HFF-Myc (cell line): ENCODE results near the gene RPL28.

ENCODE experiments used
- DNase-seq: peaks from one replicate; pipeline ENCODE4 v3.0.0-alpha.2; 2011; ENCODE audit warnings: low read depth; ENCODE audit errors: extremely low read depth
- H3K4me3 ChIP-seq: replicated peaks from 2 replicates; pipeline ENCODE4 v1.5.1; 2011; ENCODE audit warnings: low read depth, mild to moderate bottlenecking, control low read depth, low read length
- TF ChIP-seq, protein P1 (sequence below): IDR thresholded peaks from 2 replicates; pipeline ENCODE4 v1.5.1; 2012; ENCODE audit warnings: mild to moderate bottlenecking, low read depth, low read length, control low read depth; ENCODE audit errors: missing control alignments

Gene RPL28

DNA sequence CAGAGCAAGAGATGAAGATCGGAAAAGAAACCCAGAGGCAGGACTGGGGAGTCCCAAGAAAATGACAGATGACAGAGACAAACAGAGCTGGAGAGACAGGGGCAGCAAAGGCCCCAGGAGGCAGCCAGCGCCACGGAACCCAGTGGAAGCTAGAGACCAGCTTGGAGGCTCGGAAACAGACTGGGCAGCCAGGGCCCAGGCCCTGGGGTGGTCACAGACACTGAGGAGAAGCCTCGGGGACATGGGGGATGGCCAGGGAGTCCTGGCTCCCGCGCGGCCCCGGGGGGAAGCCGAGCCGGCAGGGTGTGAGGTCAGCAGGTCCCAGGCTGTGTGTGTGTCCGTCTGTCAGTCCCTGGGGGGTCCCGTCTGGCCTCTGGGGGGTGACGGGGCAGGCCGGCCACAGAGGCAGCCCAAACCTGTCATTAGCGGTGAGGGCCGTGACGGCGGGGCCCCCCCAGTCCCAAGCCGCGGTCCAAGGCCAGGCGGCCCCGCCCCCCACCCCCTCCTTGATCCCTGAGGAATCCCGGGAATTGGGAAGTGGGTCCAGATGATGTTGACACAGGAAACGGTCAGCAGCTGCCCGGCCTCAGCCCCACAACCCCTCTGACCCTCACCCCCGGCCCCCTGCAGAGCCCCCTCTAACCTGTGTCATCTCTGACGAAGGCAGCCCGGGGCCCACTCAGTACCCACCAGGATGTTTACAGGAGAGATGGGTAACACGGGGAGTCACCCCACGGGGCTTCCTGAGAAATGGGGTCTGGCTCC lies 11.6 kb upstream of the RPL28 start:
- no peak for DNase-seq
- TF ChIP-seq, protein P1, sequence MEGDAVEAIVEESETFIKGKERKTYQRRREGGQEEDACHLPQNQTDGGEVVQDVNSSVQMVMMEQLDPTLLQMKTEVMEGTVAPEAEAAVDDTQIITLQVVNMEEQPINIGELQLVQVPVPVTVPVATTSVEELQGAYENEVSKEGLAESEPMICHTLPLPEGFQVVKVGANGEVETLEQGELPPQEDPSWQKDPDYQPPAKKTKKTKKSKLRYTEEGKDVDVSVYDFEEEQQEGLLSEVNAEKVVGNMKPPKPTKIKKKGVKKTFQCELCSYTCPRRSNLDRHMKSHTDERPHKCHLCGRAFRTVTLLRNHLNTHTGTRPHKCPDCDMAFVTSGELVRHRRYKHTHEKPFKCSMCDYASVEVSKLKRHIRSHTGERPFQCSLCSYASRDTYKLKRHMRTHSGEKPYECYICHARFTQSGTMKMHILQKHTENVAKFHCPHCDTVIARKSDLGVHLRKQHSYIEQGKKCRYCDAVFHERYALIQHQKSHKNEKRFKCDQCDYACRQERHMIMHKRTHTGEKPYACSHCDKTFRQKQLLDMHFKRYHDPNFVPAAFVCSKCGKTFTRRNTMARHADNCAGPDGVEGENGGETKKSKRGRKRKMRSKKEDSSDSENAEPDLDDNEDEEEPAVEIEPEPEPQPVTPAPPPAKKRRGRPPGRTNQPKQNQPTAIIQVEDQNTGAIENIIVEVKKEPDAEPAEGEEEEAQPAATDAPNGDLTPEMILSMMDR: no peak
- H3K4me3 ChIP-seq: no peak overlapping the region

DNA sequence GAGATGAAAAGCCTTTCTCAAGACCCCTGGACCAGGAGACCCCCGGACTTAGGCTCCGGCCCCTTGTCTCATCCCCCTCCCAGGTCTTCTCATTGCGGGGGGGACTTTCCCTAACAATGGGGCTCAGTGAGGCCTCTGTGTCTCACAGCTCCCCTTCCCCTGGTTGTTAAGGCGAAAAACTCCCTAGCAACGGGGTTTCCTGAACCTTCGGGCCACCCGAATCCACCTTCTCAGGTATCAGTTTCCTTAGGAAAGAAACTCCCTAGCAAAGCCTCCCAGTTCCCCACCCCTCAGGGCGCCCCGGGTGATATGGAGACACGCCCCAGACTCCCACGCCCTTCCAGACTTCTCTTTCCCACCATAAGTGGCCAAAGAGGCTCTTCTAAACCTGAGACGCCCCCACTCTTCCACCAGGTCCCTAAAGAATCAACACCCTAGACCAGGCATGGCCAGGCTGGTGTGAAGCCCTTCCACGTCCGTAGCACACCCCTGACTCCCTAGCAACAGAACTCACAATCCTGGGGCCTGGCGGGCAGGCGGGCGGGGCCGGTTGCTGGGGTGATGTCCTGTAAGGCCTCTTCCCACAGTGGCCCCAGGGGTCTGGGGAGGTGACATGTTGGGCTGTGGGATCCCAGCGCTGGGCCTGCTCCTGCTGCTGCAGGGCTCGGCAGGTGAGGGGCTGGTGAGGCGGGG lies 9.3 kb upstream of the RPL28 start, which contains the start of gene TMEM190:
TMEM190 (plus strand) TSS at position 586 of the 693 bp plus-strand sequence; CDS start at position 614, 28 bp downstream.
- no peak for DNase-seq
- TF ChIP-seq, protein P1: no peak
- no peak within 1 kb of the TSS for H3K4me3 ChIP-seq

DNA sequence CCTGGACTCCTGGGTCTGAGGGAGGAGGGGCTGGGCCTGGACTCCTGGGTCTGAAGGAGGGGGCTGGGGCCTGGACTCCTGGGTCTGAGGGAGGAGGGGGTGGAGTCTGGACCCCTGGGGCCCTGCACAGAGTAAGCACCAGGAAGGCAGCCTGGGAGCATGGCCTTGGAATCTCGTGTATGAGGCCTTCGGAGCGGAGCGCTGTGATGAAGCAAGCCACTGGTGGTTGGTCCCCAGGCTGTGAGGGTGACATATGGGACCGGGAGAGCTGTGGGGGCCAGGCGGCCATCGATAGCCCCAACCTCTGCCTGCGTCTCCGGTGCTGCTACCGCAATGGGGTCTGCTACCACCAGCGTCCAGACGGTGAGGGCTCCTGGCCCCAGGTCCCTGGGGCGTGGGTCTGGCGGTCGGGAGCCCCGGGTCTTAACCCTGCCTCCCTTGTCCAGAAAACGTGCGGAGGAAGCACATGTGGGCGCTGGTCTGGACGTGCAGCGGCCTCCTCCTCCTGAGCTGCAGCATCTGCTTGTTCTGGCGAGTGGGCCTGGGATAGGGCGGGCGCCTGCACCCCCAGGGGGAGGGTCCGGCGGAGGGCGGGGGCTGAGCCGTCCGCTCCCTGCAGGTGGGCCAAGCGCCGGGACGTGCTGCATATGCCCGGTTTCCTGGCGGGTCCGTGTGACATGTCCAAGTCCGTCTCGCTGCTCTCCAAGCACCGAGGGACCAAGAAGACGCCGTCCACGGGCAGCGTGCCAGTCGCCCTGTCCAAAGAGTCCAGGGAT lies 8.2 kb upstream of the RPL28 start:
- H3K4me3 ChIP-seq: no peak overlapping the region
- TF ChIP-seq, protein P1: no peak
- no peak for DNase-seq

DNA sequence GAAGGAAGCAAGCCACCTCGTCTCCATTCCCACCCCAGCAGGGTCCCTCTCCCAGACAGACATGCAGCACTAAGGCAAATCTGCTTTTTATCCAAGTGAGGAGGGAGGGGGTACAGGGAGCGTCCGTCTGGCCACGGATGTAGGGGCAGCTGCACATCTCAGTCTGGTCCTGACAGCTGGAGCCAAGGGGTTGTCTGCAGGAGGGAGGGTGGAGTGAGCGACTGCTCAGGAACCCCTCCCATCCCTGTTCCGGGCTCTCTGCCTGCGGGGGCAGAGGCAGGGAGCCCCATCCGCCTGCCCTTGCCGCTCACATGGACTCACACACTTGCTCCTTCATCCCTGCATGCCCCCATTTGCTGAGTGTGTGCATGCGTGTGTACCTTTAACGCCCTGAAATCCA lies 6.6 kb upstream of the RPL28 start:
- TF ChIP-seq, protein P1: no peak
- H3K4me3 ChIP-seq: no peak overlapping the region
- DNase-seq: no peak

DNA sequence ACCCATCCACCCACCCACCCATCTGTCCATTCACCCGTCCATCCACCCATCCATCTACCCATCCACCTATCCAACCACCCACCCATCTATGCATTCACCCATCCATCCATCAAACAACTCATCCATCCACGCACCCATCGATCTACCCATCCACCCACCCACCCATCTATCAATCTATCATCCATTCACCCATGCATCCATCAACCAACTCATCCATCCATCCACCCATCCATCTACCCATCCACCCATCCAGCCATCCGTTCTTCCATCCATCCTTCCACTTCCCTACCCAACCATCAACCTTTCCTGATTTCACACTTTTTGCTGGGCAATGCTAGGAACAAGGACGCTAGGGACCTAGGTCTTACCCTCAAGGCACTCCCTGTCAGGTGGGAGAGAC lies 3.7 kb upstream of the RPL28 start:
- TF ChIP-seq, protein P1: no peak
- DNase-seq: no peak
- H3K4me3 ChIP-seq: no peak overlapping the region

DNA sequence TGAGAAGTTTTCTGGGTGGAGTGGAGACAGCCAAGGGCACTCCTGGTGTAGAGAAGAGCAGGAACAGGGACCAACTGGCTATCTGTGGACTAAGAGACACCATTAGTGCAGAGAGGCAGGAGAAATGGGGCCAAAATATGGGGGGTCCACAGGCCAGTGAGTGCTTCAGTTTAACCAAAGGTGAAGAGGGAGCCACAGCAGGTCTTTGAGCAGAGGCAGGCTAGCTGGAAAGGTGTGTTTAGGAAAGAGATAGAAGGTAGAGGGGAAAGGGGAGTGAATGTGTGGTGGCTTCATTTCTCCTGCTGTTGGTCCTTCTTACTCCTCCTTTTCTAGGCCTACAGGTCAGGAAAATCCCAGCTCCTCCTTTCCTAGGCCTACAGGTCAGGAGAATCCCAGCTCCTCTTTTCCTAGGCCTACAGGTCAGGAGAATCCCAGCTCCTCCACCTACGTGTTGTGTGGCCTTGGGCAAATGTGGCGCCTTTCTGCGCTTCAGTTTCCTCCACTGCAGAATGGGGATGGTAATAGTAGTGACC lies 3.1 kb upstream of the RPL28 start:
- H3K4me3 ChIP-seq: no peak overlapping the region; the same call in 1 of the 2 replicates
- TF ChIP-seq, protein P1: no peak
- no peak for DNase-seq
